HG02852 (cell line): ENCODE measurements around the gene GLRA1.
"Not testable (repeated sequence)": the region's sequence is repeated elsewhere in the genome, so short reads cannot be mapped to it uniquely, and the experiment has no call there.

Experiments
- ATAC-seq: cut with Tn5 transposase; IDR thresholded peaks from one replicate; pipeline ENCODE4 v1.9.1; 2021; ENCODE audit warnings: mild to moderate bottlenecking, moderate library complexity; ENCODE audit not compliant: unreplicated experiment

Gene GLRA1

DNA sequence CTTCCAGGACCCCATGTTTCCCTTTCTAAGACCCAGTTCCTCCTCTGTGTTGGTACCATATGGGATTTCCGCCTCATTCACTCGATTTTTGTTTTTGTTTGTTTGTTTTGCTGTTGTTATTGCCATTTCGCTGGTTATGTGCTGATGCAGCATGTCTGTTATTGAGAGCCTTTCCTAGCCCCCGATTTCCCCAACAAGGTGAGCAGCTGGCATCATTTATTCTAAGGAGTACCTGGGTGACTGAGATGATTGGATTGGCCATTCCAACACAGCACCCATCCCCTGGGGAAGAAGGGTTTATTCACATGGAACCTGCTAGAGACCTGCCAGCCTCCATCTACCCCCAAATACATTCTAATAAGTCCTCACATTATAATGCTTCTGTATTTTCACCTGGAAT is 2.7 kb downstream of the GLRA1 start:
- no peak for ATAC-seq

DNA sequence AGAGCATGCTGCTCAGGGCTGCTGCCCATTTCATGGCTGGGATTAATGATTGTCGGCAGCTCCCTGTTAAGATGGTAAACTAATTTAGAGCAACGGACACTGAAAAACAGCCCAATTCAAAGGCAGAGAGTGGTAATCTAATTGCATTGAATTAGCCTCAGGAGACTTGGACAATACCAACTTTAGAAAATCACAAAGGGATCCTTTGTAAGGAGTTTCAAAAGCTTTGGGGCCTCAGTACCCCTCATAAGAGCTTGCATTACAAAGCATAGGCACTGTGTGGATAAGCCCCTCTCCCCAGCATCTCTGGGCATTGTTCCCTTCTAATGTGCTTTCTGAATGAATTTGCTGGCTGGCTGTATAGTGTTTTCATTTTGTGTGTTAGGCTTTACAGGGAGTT is 6.7 kb downstream of the GLRA1 start:
- ATAC-seq: no peak

DNA sequence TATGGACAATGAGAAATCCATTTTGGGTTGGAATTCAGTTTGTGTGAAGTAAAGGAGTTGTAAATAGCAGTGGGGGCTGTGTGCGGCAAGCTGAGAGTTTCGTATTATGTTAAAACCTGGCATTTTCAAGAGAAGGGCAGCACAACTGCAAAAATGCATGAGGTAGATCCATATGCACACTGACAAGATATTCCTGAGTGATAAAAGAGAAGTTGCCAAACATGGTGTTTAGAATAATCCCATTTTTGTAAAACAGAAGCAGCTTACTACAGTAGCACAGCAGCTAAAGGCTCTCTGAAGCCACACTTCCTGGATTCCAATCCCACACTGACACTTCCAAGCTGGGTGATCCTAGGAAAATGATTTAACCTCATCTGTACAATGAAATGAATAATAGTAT is 11.2 kb downstream of the GLRA1 start:
- ATAC-seq: no peak

DNA sequence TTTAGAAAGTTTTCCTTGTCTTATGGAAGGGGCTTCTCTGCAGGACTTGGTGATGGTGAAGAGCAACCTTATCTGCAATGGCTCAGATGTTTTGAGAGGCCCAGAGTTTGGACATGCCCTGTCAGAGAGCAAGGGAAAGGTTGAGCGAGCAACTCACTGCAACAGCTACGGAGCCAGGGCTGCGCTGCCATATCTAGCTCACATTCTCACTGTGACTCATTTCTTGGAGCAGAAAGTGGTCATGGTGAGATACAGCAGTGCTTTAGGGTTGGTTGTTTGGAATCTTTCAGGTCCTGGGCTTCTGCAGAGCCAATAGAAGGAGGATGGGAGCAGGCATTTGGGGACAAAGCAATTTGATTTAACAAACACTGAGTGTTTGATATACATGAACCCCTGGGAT is 12.3 kb downstream of the GLRA1 start:
- ATAC-seq: no peak

DNA sequence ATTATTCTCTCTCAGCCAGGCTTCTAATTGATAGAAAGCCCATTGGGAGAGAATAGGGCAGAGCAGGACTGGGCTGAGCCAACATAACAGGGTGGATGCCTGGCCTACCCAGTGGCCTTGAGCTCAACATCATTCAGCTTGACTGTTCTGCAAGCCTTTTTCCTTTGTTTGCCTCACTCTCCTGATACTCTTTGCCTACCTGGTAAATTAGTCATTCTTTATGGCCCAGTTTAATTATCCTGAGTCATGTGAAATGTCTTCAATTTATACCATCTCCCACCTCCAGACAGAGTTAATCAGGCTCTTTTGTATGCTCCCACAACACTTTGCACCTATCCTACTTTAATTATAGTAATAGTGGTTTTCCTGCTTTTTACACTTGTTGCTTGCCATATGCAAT is 13.6 kb downstream of the GLRA1 start:
- ATAC-seq: no peak

DNA sequence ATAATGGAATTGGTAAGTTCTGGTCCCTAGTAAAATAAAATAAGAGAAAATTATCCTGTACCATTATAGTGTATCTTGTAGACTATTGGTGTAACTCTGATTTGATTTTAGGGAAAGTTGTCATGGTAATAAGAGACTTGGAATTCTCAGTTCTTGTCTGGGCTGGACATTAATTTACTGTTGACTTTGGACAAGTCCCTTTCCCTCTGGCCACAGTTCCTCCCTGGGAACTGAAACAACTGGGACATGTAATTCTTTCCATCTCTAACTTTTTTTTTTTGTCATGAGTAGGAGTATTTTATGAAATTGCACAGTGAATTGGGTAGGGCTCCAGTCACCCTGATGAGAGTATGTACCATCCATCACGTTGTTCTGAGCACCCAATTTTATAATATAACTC is 15.0 kb downstream of the GLRA1 start:
- no peak for ATAC-seq

DNA sequence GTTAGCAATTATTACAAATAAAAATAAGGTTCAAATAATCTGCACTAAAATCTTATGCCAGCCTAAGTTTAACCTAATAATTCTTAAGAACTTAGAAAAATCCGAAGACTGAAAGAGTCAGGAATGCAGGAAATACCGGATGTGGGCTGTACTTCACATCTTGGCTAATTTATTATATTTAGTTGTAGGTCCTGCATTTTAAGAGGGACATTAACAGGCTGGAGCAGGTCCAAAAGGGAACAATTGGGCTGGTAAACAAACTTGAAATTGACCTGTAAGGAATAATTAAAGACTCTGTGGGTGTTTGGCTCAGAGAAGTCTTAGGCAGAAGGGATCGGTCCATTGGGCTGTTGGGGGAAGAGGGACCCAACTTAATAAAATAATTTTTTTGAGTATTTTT is 18.4 kb downstream of the GLRA1 start:
- ATAC-seq: no peak

DNA sequence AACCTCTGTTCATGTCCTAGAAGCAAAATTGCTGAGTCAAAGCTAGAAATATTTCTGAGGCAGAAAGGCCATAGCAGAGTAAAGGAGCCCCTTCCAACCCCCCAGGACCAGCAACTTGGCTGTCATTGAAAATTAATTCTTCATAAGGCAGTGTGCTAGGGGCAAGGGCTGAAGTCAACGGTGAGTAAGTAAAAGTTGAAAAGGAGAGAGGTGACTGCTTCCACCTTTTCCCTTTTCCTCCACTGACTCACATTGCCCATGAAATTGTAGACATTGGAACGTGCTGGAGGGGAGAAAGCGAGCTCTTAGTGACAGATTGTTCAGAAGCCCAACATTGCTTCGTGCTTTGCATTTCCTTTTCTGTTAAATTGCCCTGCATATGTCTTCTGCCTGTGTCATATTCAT is 19.1 kb downstream of the GLRA1 start:
- no peak for ATAC-seq

DNA sequence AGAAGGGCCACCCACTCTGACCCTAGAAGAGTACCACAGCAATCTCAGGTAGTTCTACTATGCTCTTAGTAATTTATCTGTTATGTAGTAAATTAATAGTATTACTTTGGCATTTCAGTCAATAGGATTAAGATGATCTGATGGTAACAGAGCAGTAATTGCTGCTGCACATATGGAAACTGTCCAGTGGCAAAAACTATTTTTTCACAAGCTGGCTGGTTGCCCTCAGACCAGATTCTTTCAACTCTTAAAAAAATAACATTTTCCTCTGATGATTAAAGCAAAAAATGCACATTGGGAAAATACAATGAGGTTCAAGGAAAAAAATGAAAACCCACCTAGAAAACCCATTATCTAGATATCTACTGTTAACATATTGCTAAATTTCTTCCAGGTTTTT is 19.7 kb downstream of the GLRA1 start:
- ATAC-seq: no peak

DNA sequence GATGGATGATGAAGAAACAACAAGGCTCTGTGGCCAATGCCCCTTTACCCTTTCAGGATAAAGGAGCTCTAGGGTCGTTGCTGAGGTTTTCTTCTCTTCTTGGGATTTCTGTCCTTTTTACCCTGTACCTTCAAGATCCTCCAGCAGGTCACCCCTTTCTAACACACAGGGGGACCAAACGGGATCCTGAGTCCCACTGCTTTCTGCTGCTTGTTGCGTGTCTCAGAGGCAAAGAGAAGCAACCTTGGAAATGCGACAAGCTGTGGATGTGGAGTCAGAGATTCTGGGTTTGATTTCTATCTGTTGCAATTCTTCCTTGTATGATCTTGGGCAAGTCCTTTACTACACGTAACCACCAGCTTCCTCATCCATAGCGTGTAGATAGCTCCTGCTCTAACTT is 20.5 kb downstream of the GLRA1 start:
- ATAC-seq: no peak

DNA sequence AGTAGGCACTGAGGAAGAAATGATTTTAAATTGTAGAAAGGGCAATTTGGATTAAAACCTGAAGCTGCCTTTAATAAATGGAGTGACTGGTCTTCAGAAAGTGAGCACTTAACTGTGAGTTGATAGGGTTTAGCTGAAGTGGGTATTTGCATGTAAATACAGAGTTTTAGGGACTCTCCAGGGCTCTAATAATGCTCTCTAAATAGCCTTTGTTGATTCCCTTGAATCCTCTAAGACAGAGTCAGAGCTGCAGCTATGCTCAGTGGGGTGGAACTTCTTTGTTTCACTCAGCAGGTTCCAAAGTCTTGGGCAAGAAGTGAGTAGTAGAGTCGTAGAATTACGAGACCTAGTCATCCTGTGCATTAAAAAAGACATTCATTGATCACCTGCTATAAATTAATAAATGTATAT is 21.4 kb downstream of the GLRA1 start:
- peak; percentile 94 for ATAC-seq

DNA sequence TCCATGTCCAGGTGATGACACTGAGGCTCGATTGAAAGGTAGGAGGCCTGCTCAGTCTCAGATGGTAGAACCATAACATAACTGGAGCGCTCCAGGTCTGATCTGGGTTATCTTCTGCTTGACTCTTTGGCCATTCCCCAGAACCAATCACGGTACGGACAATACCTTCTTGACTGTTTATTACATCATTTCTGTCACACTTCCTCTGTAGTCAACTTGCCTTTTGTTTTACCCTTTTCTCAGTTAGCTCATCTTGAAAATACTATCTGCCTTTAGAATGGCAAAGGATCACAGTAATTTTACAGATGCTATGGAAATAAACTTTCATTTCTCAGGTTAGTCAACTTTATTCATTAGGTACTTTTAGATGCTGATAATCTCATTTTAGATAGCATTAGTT is 22.4 kb downstream of the GLRA1 start:
- ATAC-seq: peak; percentile 25

DNA sequence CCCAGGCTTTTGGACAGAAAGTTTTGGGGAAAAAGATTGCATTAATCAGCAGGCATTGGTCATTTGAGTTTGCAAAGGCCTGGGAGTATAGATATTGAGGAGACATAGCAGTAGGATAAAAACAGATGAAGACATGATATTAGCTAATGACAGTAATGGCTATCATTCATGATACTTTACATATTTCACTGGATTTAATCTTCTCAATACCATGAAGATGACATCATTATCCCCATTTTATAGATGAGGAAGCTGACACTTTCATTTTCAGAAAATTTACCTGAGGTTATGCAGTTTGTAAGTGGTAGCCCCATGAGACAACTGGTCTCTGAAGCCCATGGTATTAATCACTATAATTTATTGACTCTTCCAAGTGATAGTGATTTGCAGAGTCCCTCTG is 23.0 kb downstream of the GLRA1 start:
- no peak for ATAC-seq

DNA sequence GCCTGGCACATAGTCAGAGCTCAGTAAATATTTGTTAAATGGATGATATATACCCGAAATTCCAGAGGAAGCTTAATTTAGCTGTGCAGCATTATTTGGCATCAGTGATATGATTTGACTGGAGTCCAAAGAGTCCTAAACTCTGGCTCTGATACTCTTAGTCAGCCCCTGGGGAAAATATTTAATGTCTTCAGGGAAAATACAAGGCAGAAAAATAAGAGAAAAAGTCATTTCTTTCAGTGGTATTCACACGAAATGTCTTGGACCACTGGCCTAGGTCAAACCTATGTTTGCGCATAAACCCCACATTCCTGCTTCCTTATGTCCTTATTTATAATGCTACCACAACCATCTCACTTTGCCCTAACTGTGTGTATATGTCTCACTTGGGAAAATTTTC is 23.8 kb downstream of the GLRA1 start:
- ATAC-seq: no peak

DNA sequence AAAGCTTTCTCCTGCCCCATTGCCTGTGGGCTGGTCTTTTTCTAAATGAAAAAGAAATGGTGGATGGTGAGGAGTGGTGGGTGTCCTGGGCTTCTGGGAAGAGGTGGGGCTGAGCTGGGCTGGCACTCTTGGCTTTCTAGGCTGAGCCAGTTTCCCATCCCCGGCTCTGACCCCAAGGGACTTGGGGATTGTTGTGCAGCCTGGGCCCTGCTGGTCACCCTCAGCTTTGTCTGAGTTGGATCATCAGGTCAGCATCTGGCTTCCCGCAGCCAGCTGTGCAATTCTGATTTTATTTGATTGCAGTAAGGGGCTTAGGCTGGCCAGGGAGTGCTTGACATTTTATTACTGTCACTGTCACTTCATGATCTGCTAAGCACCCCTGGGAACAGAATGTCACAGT is 25.3 kb downstream of the GLRA1 start:
- ATAC-seq: no peak

DNA sequence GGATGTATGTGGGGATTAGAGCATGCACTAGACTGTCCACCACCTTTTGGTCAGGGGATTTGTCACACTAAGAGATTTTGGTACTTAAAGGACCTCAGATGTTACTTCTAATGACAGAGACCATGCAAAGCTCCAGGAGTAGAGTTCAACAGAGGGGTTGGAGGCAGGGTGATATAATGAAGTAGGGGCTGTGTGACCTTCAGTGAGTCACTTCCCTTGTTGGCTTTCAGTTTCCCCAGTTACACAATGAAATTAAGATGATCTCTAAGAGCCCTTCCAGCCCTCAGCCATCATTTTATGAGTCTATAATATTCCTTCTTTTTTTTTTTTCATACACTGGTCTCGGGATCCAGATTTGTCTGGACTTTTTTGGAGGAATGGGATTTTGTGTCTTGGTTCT is 26.8 kb downstream of the GLRA1 start:
- no peak for ATAC-seq

DNA sequence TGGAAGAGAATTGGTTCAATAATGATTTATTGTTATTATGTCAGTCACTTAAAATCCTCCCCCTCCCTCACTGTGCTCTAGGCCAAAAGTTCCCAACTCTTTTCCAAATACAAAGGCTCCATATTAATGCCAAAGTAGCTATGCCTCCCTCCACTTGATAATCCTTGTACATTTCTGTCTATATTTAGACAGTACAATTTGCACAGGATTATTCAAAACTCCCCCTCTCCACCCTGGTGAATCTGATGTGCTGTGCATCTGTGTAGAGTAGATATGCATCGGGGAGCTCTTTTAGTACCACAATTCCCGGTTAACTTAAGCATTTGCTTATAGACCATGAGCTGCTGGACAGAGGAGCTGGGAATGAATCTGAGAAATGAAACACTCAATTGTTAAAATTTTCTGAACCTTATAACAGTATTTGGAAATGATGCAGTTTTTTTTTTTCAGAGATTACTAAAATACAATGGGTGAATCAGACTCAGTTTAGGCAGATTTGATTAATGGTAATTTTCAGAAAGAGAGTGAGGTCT is 27.6 kb downstream of the GLRA1 start:
- ATAC-seq: no peak

DNA sequence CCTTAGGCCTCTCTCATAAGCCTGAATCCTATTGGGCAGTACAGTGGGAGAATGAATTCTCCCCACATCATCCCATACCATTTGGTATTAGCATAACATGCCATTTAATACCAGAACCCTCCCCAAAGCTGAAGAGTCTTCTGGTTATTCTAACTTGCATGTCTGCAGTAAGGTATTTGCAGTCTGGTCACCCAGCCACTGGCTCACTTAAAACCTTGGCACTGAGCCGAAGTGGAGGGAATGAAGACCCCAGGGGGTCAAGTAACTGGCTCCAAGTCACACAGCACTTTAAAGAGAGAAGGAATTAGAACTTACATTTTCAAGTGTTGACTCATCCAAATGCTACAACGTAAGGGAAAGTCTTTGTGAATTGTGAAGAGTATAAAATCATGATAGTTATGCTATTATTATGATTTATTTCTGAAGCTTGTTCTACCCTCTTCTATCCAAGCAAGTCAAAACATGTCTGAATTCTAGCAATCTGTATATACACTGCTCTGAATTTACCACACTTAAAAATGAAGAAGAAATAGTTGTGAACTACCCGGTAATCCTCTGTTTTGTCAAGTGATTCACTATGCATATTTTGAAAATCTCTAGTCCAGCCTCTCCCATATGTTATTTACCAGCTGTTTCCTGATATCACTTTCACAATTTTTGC is 28.5 kb downstream of the GLRA1 start:
- ATAC-seq: no peak

DNA sequence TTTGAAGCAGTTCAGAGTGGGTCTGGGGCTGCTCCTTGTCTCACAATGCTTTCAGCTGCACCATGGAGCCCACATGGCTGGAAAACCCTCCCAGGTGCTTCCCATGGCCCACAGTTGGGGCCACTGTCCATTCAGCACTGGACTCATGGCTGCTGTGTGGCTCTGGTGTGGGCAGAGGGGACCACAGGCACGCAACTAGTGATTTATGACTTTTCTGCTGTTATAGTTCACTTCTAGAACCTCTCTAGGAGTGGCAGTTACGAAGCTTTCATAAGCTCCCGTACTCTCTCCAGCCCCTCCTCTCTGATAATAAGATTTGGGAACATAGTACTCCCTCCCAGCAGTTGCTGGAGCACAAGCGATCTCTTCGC is 29.0 kb downstream of the GLRA1 start:
- no peak for ATAC-seq

DNA sequence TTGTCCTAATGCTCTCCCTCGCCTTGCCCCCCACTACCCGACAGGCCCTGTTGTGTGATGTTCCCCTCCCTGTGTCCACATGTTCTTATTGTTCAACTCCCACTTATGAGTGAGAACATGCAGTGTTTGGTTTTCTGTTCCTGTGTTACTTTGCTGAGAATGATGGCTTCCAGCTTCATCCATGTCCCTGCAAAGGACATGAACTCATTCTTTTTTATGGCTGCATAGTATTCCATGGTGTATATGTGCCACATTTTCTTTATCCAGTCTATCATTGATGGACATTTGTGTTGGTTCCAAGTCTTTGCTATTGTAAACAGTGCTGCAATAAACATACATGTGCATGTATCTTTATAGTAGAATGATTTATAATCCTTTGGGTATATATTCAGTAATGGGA is 31.2 kb downstream of the GLRA1 start:
- ATAC-seq: not testable (repeated sequence)

DNA sequence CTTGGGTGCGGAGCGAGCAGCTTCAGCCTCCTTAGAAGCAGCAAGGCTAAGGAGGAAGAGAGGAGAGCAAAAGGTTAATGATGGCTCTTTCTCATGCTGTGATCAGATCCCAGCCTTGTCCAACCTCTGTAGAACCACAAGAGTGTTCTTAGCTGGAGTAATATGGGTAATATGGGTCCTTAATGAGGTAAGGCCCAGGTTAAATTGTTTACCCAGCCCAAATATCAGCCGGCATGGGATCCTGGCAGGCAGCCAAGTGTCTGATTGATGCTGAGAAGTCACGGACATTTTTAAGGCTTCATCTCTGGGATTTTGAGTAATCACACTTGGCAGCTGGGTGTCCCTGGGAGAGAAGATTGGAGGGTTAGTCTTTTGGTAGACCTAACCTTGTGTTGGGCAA is 32.3 kb downstream of the GLRA1 start:
- no peak for ATAC-seq

DNA sequence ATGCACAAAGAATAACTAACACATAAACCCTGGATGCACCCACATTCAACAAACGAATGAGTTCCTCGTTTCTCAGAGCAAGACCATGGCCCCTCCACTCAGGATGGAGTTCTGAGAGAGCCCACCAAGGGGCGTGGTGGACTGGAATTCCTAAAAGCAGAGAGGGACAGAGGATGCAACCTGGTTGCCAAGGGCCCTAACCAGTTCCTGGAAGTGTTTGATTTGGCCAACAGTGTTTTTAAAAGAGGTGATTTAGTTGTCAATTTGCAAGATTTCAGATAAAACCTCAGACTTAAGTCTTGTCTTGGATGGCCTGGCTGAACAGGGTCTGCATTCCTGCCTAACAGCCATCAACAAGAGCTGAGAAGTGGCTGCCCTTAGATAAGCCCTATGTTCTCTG is 34.4 kb downstream of the GLRA1 start:
- no peak for ATAC-seq

DNA sequence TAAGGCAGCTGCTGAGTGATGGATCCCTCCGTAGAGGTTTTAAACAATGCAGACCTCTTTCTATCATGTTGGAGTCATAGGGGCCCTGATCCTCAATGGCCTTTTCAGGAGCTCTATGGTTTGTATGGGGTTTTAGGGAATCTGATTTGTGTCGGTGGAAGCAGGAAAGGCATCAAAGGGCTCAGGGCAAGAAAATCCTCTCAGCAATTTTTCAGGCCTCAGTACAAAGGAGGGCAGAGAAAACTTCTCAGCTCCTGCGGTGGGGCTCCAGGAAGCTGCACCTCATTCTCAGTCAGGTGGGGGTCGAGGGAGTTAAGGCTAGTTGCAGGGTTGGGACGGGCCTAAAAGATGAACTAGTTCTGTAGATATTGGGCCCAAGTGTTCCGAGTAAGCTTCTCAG is 35.0 kb downstream of the GLRA1 start:
- no peak for ATAC-seq
